ENCODE data around the gene PDE4DIP.
A peak's percentile ranks its signal among the peaks of the same experiment; 100 is the strongest.
"Not testable (repeated sequence)": the region's sequence is repeated elsewhere in the genome, so short reads cannot be mapped to it uniquely, and the experiment has no call there.

The PDE4DIP gene
- 38.4 to 126 reads per million in 2 donors for total RNA-seq

DNA sequence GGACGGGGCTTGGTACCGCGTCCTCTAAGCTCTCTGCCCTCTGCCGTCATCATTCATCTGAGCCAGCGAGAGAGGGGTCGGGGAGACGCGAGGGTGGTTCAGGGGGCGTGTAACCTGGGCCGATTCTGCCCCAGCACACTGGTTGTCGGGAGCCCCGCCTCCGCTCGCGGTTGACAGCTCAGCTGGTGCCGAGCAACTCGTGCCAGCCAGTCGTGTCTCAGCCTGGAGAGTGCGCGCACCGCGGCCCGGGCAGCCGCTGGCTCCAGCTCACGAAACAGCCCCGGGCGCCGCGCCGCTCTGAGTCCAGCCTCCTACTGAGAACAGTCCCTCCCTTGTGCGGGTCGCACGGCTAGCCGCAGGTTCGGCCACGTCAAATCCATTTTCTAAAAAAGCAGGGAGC lies at the start of gene PDE4DIP:
Gene PDE4DIP, plus strand, starts transcription at position 209 of the 400 bp plus-strand sequence. CDS start 347 bp downstream, outside the sequence.
- peak; percentile 0 for DNase-seq

DNA sequence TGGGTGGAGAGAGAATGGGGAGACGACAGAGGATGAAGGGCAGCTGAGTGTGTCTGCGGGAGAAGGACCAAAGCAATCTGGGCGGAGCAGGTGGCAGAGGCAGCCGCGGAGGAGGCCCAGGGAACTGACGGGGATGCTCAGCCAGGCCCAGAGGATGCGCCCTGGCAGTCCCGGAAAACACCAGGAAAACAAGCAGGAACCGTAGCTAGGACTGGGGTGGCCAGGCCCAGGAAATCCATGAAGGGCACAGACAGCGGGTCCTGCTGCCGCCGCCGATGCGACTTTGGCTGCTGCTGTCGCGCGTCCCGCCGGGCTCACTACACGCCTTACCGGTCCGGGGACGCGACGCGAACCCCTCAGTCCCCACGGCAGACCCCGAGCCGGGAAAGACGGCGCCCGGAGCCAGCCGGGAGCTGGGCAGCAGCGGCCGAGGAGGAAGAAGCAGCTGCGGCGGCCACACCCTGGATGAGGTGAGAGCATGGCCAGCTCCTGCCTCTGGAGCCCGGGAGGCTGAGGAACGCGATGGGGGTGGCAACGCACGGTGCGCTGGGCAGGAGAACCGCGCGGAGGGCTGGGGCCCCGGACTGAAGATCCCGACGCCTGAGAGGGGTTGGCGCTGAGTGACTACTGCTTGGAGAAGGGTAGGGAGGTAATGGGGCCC lies 35.8 kb upstream of the PDE4DIP start:
- not testable (repeated sequence) for DNase-seq

DNA sequence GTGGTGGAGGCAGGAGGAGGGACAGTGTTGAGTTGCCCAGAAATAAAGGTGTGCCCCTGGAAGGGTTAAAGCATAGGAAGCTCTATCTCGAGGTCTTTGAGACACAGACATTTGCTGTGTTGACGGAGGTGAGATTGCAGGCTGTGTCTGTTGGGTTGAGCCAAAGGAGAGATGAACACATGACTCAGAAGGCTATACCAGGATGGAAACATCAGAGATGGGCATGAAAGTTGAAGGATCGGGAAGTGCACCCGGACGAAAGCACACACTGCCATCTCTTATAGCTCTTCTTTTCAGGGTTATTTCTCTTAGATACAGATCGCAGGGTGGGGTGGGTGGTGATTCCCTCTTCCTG lies 35.3 kb upstream of the PDE4DIP start:
- DNase-seq = not testable (repeated sequence)

DNA sequence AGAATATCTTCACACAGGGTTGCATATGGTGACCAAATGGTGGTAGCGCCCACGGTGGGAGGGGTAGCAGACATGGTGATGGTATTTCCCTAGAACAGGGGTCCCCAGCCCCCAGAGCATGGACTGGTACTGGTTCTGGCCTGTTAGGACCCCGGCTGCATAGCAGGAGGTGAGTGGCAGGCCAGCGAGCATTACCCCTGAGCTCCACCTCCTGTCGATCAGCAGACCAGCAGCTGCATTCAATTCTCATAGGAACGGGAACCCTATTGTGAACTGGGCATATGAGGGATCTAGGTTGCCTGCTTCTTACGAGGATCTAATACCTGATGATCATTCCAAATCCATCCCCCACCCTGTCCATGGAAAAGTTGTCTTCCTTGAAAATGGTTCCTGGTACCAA lies 22.0 kb upstream of the PDE4DIP start:
- not testable (repeated sequence) for DNase-seq

DNA sequence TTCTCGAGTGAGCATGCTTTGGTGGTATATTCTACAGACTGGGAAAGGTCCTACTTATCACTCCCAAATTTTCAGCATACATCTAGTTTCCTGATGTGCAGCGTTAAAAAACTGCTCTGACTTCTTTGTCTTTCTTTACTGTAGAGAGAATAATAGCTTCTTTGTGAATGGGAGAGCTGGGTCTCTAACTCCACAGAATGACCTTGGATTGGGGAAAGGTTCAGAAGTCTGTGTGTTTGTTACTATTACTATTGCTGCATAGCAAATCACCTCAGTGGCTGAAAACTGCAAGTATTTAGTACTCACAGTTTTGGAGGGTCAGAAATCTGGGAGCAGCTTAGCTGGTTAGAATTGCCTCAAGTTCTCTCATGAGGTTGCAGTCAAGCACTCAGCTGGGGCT lies 20.4 kb upstream of the PDE4DIP start:
- DNase-seq = not testable (repeated sequence)

DNA sequence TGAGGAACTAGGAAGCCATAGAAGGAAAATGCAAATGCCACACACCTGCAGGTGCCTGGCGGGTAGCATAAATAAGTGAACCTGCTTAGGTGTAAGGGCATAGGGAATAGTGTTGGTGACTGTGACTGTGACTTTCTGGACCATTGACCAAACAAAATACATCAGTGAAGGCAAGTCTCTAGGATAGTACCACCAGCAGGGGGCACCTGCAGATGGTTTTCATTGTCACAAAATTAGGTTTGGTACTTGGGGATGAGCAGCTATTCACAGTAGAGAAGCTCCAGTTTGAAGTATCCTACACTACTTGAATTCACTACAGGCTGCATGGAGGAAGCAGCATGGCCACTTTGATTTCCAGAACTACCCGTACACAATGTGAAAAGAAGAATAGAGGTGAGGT lies 19.2 kb upstream of the PDE4DIP start:
- not testable (repeated sequence) for DNase-seq

DNA sequence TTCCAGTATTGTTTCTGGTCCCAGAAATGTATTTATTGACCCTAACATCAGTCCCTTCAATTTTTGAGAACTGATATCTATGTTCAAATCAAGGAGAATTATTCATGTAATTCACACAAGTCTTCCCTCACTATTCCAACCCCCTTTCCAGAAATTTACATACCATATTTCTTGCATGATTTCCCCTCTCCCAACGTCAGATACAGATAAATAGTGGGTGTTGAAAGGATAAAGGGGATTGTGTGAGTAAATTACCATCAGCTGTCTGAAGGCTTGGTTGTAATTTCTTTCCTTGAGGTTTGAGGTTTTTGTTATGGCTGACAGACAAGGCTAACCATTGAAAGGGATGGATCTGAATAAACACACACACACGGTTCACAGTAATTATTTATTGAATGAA lies 15.7 kb upstream of the PDE4DIP start:
- not testable (repeated sequence) for DNase-seq

DNA sequence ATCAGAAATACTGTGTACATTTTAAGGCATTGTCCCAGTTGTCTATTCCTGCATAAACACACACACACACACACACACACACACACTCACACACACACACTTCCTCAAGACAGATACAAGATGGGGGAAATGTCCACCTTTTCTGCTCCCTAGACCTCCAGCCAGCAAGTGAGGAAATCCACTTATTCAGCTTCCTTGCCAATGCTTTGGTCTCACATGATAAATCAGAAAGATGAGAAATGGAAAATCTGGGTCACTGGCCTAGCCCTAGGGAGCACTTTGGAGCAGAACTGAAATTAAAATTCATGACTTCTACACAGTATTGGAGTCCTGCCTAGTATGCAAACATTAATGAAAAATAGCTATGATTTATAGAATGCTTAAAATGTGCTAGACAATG lies 15.3 kb upstream of the PDE4DIP start:
- not testable (repeated sequence) for DNase-seq

DNA sequence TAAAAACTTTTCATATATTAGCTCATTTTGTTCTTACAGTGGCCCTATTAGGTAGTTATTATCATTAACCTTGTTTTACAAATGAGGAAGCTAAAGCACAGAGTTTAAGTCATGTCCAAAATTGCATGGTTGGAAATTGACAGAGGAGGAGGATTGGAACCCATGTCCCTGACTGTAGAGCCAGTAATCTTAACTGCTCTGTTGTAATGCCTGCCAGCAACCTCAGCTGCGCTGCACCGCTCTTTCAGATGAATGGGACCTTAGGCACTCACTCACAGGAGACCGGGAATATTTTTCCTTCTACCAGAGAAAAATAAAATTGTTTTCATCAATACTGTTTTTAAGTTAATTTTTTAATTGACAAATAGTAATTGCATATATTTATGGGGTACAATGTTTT lies 14.9 kb upstream of the PDE4DIP start:
- not testable (repeated sequence) for DNase-seq

DNA sequence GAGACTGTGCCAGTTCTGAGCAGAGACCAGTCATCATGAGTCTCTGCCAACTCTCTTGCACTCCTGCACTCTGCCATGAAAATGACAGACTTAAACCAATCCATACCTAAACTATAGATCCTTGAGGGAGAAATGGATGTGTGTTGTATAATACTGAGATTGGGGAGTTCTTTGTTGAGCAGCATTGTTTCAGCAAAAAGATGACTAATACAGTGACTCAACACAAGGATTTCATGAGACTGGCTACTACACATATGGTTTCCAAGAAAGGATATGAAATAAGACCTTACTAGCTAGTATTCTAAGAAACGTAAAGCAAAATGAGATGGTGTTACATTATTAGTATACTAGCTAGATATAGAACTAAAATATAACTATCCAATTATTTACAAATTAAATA lies 3.0 kb upstream of the PDE4DIP start:
- not testable (repeated sequence) for DNase-seq

DNA sequence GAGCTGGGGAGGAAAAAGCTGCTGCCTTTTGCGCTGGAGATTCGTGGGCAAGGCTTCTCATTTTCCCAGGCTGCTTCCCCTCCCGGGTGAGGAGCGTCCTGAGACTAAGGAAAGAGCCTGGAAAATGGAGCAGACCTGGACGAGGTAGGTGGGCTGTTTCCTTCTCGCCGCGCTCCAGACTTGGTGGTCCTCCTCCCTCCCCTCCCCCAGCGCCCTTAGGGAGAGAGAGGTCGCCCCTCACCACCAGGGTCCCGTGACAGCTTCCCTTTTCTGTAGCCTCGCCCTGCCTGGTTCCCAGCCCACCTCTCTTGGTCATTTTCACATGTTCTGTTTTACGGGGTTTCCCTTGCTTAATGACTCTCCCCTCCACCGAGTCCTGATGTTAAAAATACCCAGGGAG lies 423 bp downstream of the PDE4DIP start:
- not testable (repeated sequence) for DNase-seq

DNA sequence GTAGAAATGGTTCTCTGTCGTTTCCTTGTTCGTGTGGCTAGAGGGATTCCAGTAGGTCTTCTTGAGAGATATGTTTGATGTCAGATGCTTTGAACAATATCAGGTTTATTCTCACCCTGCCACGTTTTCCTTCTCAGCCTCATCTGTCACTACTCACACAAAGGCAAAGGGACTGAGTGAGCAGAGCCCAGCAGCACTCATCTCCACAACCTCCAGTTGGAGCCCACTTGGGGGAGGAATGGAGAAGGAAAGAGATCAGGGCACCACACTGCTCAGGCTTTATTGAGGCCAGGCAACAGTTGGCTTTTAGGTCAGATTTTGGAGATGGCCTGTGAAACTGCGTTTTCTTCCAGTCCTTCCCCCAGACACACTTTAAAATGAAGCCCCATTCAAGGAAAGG lies 840 bp downstream of the PDE4DIP start:
- DNase-seq = not testable (repeated sequence)

DNA sequence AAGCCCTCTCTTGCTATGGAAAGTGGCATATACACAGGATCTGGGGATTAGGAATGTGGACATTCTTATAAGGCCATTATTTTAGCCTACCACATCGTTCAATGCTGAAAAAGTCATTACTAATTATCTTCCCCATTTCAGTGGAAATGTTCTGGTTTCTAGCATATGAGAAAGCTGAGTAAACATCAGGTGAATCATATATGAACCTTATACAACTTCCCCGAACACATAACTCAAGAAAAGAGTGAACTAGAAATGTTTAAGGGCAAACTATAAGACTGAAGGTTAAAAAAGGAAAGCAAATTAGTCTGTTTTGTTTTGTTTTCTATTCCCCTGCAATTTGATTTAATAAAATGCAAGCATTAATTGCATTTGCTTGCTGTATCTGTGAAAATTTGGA lies 6.1 kb downstream of the PDE4DIP start:
- not testable (repeated sequence) for DNase-seq

DNA sequence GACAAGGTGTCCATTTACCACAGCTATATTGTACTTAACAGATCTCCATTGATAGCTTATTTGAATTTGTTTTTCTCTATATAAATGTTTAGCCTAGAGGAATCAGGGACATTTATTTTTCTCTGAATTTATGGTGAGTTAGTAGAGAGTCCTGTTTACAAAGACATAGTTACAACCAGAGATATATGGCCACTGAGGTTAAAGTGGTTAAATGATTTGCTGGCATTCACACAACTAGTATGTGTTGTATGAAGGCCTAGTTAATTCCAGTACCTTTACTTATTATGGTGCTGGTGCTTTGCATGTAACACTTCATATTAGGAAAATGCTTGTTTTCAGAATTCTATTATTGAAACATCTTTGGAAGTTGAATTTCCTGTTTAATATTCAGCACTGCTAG lies 6.6 kb downstream of the PDE4DIP start:
- not testable (repeated sequence) for DNase-seq

DNA sequence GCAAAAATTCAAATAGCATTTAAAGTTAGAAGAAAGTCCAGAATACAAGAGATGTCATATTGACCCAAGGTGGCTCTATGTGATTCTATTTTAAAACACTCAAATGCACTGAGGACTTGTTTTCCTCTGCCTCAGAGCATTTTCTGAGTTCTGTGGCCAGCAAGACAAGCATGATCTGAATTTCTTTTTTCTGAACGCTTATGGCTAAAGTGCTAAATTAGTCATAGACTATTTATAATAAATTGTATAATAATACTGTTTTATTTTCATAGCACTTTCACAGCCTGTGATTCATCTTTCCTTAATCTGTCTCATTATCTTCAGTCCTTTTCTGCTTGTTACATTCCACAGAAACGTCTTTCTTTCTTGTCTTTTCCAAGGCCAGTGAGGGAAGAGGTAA lies 7.5 kb downstream of the PDE4DIP start:
- not testable (repeated sequence) for DNase-seq

DNA sequence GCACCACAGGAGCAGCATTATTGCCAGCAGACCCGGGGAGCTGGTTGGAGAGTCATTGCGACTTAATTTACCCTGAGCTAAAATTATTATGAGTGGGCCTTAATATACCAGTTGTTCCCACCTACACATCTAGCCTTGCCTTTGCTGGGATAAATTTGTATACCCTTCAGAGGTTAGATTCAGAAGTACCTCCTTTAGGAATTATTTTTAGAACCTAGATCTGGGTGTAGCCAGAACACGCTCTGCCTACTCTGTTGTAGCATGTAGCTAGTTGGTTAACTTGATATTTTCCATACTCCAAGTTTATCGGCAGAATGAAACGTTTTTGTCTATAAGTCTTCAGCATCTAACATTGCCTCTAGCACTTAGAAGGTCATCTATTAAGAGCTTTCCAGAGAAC lies 9.1 kb downstream of the PDE4DIP start:
- DNase-seq = not testable (repeated sequence)

DNA sequence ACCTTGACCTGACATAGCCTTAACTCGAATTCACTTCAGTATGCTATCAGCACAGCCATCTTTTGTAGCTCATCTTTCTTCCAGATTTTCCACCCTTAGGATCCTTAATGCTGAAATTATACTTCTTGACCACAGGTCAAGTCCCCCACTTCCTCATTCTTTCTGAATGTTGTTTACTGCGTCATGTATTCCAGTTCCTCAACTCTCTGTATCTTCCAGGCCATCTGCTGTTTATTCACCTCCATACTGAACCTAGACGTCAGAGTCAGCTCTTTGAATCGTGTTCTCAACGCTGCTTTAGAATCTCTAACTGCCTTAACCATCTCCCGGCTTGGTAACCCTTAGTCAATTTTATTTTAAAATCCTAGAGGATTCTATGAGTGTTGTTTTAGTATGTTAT lies 9.8 kb downstream of the PDE4DIP start:
- not testable (repeated sequence) for DNase-seq

DNA sequence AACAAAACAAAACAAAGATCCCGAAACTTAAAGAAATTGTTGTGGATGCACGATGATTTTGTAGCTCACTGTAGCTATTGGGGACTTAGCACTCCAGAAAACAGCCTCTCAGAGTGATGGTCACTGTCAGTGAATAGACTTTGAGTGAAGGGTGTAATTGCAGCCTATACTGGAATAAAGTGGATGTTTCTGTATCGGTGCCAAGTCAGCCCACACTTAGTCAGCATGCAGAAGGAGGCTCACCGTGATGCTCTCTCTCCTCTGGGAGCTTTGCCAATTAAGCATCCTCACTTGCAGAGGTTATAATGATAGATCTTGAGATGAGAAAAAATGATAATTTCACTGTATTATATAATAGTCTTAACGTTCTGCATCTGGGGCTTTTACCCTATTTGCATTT lies 11.1 kb downstream of the PDE4DIP start:
- DNase-seq = not testable (repeated sequence)

DNA sequence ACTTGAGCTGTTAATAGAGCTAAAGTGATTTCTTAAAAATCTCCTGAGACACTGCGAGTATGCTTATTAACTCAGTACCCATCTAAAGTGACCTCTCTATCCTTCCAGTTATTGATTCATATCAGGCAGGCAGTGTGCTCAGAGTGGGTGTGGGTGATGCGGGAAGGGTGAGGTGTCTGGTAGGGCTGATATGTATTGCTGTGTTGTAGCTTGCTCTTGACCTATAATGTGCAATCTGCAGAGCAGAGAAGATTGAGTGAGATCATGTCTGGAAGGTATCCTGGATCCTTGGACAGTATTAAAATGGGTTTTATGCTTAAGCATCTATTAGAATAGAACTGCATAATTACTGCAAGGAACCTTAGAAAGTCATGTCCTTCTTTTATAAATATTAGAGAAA lies 15.8 kb downstream of the PDE4DIP start:
- not testable (repeated sequence) for DNase-seq

DNA sequence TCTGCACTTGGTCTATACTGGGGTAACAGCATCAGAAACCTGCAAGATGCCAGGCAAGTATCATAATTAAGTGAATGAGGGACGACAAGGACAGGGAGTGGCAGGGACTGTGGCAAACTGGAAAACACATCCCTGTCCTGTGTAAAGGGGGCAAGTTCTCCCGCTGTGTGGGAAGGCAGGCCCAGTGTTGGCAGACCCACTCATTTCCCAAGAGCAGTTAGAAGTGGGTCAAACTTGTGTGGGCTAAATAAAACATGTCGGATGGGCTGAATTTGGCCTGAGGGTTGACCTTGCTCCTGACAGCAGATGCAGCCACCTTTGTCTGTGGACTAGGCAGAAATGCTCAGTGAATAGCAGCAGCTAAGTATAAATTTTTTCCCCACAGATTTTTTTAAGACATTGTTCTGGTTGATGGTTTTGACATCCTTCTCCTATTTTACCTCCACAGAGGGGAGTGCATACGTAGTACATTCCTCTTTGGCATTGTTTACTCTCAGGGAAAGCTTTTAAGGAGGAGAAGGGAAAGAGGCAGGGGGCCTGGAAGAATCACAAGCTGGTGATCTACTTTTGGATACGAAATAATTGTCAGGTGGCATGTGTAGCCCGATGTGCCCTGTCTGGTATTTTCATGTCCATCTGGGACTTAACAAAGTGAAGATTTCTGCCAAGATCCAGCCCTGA lies 16.5 kb downstream of the PDE4DIP start:
- not testable (repeated sequence) for DNase-seq

DNA sequence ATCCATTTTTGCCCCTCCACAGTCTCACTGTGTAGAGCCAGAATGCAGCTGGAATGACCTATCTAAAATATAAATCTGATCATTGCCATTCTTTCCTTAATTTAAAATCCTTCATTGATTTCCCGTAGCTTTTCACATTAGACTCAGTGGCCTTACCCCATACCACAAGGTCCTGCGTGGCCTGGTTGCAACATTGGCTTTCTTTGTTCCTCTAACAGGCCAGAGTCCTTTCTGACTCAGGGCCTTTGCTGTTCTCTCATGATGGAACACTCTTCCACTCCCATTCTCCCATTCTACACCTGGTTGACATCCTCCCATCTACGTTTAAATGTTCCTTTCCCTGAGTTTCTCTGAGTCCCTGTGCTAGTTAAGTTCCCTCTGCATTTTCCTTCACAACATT lies 18.4 kb downstream of the PDE4DIP start:
- not testable (repeated sequence) for DNase-seq

DNA sequence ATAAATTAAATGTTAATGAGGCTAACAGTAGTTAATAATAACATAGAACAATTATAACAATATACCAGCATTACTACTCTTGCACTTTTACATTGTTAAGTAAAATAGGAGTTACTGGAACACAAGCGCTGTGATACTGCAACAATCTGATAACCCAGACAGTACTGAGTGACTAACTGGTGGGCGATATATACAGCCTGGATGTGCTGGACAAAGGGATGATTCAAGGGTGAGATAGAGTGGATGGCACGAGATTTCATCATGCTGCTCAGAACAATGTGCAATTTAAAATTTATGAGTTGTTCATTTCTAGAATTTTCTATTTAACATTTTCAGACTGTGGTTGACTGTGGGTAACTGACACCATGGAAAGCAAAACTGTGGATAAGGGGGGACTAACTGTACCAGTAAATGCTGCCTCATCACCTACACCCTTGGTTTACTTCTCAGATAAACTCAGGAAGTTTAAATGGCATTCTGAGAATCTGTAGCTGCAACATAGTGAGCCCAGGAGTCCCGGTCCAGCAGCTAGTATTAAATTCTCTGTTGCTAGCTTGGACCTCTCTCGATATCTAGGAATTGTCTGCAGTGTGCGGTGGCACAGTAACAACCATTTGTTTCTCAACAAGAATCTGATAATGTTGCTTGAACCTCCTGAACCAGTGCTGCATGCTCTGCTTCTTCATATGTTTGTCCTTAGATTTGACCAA lies 24.9 kb downstream of the PDE4DIP start:
- not testable (repeated sequence) for DNase-seq

DNA sequence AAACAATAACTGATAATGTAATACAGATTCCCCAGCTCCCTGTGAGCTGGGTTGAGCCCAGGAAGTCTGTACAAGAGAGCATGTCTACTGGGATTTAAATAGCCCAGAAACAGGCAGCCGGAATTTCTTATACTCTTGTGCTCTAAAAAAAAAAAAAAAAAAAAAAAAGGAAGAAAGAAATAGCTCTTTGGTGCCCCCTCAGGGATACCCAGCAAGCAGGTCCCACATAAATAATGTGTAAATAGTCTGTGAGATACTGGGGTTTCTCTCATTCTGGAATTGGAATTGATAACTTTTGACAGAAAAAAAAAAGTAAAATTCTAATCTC lies 25.4 kb downstream of the PDE4DIP start:
- DNase-seq = not testable (repeated sequence)

Measured in T-helper 9 cell (primary cell).